Right ventricle myocardium superior (tissue), 1 donor: ENCODE data around the gene POMT2. TPM values are rescaled to one million over a fixed set of nuclear protein-coding genes. Genes with fewer than 3 reads are reported as not detected.

Experiments
- ATAC-seq: fragments of 200-7000 bp; cut with Tn5 transposase; one replicate; pipeline ENCODE4 v1.9.1; 2020; ENCODE audit warnings: mild to moderate bottlenecking; ENCODE audit not compliant: poor library complexity
- DNase-seq: peaks from one replicate; pipeline ENCODE4 v3.0.0-alpha.2; 2020
- intact Hi-C: fragments of 100-400 bp; cut with DNase I; formaldehyde crosslinking; loops from one replicate; pipeline ENCODE4 v1.11.2; 2022
- total RNA-seq: library from RNA; stranded (reverse); fragmentation: NEBNext Ultra II Directional; extraction: Animal tissue kit (Norgen Biotek cat#: 25700); gene quantifications from one replicate; pipeline ENCODE4 v1.2.1, GENCODE V29; 2021
- donor health status: DM: no; HTN: yes; CAD: no; lungs with severe emphysema.

Gene POMT2
- total RNA-seq, 1 donor from 2014 or later: 19.7 TPM

DNA sequence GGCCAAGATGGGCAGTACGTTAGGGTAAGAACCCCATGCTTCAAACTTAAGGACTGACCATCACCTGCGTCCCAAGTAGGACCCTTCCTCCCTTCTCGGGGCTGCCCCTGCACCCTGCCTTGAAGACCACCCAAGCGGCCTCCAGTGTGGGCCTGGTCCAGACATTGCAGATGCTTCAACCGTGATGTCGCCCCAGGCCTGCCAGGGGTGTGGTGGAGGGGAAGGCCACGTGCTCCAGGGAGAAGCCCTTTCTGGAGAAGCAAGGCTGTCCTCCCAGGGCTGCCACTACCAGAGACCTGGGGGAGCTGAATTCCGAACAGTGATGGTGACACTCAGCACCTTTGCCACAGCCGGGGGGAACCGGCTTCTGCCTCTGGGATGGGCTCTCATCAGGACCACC is 63.0 kb downstream of the POMT2 start:
- ATAC-seq (no peak), DNase-seq (no peak)
- intact Hi-C loops: no loop called here

DNA sequence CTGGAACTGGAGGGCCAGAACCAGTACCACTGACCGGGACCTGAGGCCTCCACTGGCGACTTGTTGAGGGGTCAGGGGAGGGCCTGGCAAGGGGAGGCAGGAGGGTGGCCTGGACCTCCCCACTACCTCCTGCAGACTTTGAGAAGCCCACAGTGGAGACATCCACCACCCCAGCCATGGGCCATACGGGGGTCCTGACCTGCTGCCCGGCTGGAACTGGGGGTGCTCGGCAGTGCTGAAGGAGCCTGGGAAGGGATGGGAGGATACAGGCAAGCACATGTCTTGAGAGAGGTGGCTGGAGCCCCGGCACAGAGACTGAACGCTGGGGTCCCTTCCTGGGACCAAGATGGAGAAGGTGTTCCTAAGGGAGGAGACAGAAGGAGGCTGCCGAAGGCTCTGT is 64.0 kb downstream of the POMT2 start:
- ATAC-seq: no peak
- DNase-seq: no peak
- intact Hi-C loops: no loop called here

DNA sequence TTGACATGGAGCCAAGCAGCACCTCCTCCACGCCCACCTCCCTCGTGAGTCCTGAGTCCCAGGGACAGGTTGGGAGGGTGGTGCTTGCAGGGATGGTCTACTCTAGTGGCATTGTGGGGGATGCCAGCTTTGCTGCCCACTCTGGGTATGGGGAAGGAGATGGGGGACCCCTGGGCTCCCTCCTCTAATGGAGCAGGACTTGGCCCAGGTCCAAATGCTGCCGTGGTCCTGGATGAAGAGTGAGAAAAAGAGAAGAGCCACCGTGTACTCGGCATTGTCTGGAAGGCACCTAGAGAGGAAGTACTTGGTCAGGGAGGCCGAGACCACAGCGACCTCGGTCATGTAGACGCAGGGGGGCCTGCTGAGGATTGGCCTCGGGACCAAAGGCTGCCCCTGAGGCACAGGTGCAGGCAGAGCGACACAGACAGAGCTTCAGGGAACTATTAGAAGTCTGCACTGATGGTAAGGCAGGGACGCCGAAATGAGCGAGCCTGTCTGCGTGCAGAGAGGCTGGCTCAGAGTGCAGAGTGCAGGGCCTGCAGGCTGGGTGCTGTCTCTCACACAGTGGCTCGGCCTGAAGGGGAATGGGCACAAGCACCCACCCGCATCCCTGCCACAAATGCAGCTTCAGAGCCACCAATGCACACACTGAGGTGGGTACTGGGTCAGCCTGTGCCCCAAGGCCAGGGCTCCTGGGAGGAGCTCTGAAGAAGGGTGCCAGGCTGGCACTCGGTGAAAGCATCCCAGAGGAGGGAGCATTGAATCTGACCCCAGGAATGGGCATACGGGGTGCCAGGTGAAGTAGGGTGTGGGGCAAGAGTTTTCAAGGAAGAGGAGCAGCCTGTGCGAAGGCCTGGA is 67.1 kb downstream of the POMT2 start:
- intact Hi-C loops: no loop called here
- ATAC-seq: no peak
- no peak for DNase-seq

DNA sequence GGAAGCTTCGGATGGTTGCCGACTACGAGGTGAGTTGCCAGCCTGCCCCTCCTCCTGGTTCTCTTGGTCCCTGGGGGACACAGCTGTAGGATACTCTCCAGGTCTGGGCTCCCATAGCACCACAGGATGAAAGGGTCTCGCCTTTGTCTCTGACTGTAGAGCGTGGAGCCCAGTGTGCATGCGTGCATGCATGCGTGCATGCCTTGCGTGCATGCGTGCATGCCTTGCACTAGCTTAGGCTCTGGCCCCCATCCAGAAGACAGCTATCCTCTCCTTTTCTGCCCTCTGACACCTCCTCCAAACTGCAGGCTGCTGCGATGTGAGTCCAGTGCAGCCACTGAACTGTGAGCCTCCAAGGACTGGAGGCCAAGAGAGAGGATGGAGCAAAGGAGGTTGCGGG is 68.8 kb downstream of the POMT2 start:
- no peak for ATAC-seq
- DNase-seq: no peak
- intact Hi-C loops: no loop called here

DNA sequence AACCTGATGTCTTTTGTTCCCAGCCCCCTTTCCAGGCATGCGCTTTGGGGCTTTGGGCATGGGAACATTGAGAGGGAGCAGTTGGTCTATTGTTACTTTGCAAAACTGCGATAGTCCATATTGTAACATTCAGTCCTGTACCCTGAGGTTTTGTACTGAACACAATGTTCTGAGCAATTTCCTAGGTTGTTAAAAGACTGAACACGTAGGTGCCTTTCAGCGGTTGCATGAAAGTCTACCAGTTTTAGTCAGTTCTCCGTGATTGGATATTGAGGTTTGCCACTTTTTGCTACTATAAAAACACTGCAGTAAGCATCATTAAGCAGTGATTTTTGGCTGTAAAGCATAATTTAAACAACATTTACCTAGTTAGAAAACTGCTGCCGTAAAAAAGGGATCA is 69.8 kb downstream of the POMT2 start:
- ATAC-seq: no peak
- intact Hi-C loops: no loop called here
- no peak for DNase-seq

DNA sequence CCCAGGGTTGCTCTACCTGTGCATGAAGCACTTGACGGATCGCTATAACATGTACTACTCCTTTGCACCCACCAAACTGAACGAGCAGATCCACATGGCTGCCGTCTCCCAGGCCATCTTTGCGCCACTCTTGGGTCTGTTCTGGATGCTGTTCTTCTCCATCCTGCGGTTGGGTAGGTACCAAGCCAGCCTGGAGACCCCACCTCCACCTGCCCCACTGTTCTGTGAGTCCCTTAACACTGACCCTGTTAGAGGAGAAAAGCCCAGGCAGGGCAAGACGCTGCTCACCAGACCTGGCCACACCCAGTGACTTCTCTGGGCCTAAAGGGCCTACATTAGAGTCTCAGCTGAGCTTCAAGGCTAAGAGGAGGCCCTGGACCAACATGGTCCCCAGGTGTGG is 71.4 kb downstream of the POMT2 start:
- intact Hi-C loops: no loop called here
- ATAC-seq (no peak), DNase-seq (no peak)

DNA sequence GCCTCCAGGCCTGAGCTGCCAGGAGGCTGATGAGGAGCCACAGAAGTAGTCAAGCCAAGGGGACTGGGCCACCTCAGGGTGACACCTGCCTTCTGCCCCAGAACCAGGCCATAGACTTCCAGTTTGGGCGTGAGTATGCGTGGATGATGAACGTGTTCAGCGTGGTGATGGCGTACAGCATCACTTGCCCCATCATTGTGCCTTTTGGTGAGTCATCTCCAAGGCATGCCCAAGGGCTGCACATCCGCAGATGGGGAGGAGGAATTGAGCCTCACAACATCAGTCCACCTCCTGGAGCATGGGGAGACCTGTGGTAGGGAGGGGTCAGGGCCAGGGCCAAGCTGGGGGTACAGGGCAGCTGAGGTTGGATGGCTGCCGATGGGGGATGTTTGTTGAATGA is 72.0 kb downstream of the POMT2 start:
- ATAC-seq: no peak
- intact Hi-C loops: no loop called here
- no peak for DNase-seq

DNA sequence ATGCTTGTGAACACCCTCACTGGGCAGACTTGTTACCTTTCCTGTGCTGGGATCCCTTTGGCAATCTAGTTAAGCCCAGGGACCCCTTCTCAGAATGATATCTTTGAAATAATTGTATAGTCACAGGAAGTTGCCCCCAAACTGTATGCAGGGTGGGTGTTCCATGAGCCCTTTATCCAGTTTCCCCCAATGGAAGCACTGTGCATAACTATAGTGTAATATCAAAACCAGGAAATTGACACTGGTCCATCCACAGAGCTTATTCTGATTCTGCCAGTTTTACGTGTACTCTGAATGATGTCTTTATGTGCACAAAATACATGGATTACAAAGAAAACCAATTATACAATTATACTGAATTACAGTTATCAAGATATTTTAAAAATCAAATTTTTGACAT is 73.9 kb downstream of the POMT2 start:
- DNase-seq (no peak), ATAC-seq (no peak)
- intact Hi-C loops: no loop called here

DNA sequence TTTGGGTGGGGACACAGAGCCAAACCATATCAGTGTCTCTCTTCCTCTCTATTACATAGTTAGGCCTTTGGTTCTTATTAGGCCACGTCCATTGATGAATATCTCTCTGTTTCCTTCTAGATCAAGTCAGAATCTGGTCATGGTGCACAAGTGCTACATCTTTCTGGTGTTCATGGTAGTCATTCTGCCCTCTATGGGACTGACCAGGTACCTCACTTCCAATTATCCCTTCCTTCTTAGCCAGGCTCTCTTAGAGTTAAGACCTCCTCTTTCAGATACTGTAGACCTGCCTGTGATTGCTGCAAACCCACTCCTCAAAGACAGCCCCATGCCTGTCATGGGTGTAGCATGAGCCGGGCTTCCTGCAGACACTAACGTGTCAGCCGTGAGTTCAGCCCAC is 74.9 kb downstream of the POMT2 start:
- DNase-seq (no peak), ATAC-seq (no peak)
- intact Hi-C loops: no loop called here

DNA sequence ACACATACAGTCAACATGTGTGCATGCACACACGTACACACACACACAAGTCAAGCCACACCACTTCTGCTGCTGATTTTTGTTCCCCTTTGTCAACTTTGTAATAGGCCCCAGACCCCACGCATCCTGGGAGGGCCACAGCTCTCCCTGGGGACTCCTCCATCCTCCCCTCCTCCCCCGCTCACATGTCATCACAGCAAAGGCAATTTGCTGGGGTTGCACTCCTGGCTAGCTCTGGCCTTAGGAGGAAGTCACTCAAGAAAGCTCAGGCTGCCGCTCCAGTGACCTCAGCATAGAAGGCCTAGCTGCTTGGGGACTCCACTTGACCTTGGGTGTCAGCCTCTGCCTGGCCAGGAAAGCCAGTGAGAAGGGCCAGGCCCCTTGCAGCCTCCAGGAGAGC is 76.8 kb downstream of the POMT2 start:
- ATAC-seq: no peak
- no peak for DNase-seq

DNA sequence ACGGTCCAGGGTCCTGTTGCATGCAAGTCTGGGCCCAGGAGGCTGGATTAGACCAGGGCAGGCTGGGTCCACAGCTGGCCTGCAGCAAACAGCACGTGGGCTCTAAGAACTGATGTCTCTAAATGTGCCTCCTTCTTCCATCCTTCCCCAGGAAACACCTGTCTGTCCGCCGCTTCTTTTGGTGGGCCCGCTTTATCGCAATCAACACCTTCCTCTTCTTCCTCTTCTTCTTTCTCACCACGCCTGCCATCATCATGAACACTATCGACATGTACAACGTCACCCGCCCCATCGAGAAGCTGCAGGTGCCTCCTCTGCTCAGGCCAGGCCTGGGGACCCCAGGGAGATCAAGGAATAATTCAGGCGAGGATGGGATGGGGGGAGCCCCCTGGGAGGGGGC is 77.9 kb downstream of the POMT2 start:
- ATAC-seq (no peak), DNase-seq (no peak)
- intact Hi-C loops: no loop called here

More for the DNA sequence above, 76.8 kb downstream of the POMT2 start:
- intact Hi-C loops: no loop called here

DNA sequence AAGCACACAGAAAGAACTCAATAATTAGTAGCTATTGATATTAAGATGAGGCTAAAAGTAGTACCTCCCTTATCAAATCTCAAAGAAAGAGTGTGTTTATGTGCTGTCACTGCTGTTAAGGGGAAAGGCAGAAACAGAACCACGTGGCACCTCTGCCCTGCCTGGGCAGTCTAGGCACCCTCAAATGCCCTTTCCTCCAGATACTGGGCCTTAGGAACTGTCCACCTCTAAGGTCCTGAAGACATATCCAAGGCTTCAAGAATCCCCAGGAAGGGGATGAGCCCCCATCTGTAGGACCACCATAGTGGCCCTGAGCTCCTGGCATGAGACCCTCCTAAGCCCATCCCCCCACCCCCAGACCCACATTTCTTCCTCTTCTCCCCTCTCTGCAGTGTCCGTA is 78.7 kb downstream of the POMT2 start:
- no peak for DNase-seq
- intact Hi-C loops: no loop called here
- no peak for ATAC-seq

DNA sequence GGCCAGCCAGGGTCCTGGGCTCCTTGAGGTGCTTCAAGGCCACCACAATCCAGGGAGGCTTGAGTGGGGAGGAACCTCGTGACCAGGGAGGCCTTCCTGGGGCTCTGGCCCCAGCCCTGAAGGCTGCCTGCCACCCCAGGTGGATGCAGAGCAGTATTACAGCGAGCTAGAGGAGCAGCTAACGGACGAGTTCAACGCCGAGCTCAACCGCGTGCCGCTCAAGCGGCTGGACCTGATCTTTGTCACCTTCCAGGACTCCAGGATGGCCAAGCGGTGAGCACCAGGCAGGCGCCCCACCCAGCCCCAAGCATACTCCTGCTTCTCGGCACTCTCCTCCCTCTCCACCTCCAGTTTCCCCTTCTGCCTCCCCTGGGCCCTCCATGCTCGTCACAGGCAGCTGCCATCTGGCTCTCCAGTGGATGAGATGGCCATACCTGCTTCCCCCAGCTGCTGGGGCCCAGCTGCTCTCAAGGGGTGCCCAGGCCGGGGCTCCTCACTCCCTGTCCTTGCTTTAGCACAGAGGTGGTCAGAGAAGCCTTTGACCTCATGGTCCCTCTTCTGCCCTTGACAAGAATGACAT is 80.3 kb downstream of the POMT2 start:
- DNase-seq (no peak), ATAC-seq (no peak)
- intact Hi-C loops: no loop called here

DNA sequence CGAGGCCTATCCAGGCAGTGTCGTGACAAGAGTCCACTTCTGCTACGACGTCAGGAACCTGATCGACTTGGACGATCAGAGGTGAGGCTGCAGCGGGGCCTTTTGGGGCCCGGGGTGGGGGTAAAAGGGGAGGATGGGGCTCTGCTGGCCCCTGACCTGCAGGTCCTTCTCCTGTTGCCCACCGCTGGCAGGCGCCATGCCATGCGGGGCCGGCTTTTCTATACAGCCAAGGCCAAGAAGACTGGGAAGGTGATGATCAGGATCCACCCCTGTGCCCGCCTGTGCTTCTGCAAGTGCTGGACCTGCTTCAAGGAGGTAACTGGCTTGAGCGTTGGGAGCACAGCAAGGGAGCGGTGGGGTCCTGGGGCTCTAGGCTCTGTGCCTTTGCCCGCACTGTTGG is 81.3 kb downstream of the POMT2 start:
- DNase-seq: no peak
- intact Hi-C loops: no loop called here
- ATAC-seq: no peak

DNA sequence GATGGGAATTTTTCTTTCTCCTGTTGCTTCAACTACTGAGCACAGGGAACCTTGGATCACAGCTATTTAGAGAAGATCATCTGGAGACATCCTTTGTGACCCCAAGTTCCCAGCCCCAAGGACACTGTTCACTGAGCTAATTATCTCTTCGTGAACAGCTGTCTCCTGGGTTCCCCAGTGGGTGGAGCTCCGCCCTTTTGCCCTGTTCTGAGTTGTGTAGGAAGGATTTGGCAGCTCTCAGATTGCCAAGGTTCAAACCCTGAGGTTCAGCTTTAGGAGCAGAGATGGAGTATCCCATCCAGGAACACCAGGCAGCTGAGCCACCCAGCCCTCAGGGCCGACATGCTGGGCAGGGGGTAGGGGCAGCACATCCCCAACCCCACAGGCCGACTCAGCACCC is 81.7 kb downstream of the POMT2 start:
- intact Hi-C loops: no loop called here
- ATAC-seq (no peak), DNase-seq (no peak)

DNA sequence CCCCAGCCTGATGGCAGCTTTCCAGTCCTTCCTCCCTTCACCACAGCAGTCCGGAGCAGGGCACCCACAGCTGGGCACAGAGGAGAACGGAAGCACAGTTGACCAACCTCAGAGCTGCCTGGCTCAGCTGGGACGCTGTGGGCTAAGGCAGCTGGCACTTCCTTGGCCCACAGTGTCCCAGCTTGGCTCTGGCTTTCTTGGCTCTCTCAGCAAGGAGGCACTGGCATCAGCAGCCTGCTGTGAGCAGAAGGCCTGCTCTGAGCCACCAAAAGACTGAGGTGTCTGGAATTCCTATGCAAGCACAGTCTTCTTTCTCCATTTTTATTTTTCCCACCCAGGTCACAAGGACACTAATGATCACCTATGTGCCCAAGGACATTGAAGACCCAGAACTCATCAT is 82.3 kb downstream of the POMT2 start:
- DNase-seq: no peak
- no peak for ATAC-seq
- intact Hi-C loops: no loop called here

DNA sequence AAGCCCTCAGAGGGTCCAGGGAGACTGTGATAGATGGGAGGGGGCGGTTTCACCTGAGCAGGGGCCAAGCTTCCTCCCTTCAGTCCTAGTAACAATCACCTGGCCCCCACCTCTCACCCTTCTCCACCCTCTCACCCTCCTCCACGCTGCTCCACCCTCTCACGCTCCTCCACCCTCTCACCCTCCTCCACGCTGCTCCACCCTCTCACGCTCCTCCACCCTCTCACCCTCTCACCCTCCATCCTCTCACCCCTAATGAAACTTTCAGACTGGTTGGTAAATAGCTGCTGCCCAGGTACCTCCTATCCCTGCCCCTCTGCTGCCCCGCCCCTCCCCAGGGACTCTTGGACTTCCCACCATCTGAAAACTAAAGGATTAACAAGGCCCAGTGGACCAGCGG is 83.9 kb downstream of the POMT2 start:
- intact Hi-C loops: no loop called here
- ATAC-seq (no peak), DNase-seq (no peak)

DNA sequence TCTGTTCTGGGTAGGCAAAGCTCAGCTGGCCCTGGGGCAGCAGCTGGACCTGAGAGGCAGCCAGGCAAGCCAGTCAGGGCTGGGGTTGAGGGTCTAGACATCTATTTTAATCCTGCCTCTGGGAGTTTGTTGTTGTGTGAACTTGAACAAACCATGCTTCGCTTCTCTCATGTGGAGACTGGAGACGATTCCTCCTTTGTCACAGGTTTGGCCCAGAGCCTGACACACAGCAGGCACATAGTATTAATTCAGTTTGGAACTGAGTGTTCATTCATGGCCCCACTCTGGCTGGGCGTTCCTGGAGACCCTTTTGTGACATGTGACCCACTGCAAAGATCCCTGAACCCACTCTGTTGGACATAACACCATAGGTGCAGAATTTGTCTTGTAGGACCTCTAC is 89.0 kb downstream of the POMT2 start:
- DNase-seq (no peak), ATAC-seq (no peak)
- intact Hi-C loops: no loop called here

DNA sequence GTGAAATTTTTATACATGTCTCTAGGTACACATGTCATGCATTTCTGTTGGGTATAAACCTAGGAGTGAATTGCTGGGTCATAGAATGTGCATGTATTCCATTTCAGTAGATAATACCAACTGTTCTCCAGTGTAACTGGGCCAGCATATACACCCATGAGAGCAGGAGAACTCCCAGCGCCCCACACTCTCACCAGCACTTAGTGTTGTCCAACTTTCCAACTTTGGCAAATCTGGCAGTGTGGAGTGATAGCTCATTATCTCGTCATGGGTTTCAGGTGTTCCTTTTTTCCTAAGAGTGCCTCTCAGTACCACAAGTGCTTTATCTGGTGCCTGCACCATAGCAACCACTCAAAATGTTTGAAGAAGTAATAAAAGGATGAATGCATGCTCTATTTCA is 89.8 kb downstream of the POMT2 start:
- DNase-seq: no peak
- intact Hi-C loops: no loop called here
- ATAC-seq: no peak

DNA sequence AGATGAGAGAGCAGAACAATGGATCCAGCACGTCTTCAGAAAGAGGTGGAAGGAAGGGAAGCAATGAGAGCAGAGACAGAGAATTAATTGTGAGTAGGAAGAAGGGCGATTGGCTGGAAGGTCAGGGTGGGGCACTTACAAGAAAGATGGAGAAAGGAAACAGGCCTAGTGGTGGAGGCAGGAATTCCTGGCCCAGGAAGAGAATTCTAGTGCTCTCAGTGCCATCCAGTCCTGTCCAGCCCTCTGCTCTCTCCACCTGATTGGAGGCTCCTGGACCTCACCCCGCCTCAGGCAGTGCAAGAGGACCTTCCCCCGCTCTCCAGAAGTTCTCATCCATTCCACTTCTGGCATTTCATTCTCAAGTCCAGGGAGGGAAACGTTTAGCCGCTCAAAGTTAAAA is 92.6 kb downstream of the POMT2 start:
- DNase-seq (no peak), ATAC-seq (no peak)
- intact Hi-C loops: no loop called here
